HG03280 (cell line): Measurements from ENCODE around the gene PLOD1.
A peak's percentile ranks its signal among the peaks of the same experiment; 100 is the strongest.
"Not testable (repeated sequence)": the region's sequence is repeated elsewhere in the genome, so short reads cannot be mapped to it uniquely, and the experiment has no call there.

Experiments used
- ATAC-seq: cut with Tn5 transposase; IDR thresholded peaks from one replicate; pipeline ENCODE4 v1.9.1; 2021; ENCODE audit warnings: mild to moderate bottlenecking, moderate library complexity; ENCODE audit not compliant: unreplicated experiment

The PLOD1 gene

DNA sequence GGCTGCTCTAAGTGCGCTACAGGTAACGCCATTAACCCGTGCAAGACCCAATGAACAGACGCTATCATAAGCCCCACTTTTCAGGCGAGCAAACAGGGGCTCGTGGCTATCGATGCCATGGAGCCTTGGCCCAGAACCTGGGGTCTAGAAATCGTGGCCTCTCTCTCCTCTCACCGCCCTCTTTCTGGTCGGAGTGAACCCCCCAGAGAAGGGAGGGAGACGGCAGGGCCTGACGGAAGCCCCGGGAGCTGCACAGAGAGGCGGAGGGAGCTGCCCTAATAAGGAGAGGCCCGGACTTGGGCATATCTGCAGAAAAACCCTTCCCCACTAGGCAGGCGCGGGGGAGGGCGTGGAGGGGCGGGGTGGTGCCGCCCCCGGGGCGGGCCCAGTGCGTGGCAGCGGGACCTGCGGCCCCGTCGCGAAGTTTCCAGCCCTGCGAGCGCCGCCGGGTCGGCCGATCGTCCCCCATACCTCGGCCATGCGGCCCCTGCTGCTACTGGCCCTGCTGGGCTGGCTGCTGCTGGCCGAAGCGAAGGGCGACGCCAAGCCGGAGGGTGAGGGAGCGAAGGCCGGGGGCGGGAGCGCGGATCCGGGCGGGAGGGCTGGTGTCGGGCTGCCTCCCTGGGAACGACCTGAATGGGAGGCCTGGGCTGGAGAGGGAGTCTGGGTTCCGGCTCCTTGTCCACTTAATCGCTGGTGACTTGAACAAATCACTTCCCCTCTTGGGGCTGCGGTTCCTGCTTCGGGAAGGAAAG lies at the start of gene PLOD1:
Gene PLOD1 (plus strand): TSS at position 416 of the 755 bp plus-strand sequence. CDS start 63 bp downstream, at position 479.
- ATAC-seq, result peak; percentile 88

GRCh38 chr1:11885916-11886315 lies 48.6 kb upstream of the PLOD1 start:
- no peak for ATAC-seq

DNA sequence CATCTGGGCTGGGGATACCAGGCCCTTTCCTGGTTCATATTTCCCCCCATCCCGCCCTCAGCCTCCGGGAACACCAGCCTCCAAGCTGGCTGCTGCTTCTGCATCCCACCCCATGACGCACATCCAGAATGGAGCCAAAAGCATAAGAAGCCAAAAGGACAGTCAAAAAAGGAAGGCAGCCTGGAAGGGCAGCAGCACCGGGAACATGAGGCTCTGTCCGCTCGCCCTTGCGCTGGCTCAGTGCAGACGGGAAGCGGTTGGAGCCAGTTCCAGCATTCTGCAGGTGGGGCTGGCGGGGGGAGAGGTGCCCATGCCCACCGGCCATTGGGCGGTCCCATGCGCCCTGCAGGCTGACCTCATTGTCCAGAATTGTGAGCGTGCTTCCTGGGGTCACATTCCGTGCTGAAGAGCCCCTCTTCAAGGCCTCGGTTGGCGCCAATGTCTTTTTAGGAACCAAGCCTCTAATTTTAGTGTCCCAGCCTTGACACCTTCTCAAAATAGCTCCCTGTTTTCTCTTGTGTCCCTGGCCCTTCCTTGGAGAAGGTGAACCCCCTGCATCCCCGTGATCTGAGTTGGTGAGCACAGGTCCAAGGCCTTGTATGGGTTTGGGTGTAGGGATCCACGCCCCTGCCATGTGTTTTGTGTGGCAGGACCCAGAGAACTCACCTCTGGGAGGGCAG lies 47.4 kb upstream of the PLOD1 start:
- no peak for ATAC-seq

- ATAC-seq, result no peak
Observed at GRCh38 chr1:11887666-11888007, 46.9 kb upstream of the PLOD1 start.

DNA sequence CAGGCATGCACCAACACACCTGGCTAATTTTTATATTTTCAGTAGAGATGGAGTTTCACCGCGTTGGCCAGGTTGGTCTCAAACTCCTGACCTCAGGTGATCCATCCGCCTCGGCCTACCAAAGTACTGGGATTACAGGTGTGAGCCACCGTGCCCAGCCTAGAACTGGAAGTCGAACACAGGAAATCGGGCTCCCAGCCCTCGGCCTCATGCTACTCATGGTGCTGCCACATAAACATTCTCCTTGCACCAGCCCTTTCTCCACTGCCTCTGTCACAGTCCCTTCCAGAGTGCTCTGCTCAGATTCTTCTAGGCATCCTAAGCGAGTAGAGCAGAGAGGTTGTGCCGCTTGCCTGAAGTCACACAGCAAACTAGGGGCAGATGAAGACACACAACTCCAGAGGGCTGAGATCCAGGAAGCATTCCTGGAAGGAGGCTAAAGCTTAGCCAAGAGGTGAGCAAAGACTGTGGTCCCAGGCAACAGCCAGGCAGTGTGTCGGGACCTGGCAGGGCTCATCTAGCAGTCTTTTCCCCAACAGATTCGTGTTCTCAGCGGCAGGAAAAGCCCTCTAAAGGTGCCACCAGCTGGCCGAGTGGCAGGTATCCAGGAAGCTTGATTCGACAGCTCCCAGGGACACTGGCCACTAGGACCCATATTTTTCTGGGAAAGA lies 46.2 kb upstream of the PLOD1 start:
- no peak for ATAC-seq

DNA sequence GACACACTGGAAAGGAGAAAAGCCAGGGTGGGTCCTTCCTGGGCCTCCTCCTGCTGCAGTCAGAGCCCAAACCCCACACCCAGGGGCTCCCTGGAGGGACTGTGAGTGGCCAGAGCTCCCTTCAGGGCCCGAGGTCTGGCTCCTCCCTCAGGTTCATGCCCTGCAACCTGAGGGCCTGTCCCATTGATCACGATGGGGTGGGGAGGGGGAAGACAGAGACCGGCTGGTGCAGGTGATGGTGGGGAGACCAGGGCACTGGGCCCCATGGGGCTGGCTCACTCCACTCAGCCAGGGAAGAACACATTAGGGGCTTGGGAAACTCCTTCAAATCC lies 45.7 kb upstream of the PLOD1 start:
- no peak for ATAC-seq

- ATAC-seq, result no peak
Observed at GRCh38 chr1:11891433-11892186, 42.9 kb upstream of the PLOD1 start.

- ATAC-seq, result peak; percentile 62
Observed at GRCh38 chr1:11893907-11894251, 40.6 kb upstream of the PLOD1 start.

DNA sequence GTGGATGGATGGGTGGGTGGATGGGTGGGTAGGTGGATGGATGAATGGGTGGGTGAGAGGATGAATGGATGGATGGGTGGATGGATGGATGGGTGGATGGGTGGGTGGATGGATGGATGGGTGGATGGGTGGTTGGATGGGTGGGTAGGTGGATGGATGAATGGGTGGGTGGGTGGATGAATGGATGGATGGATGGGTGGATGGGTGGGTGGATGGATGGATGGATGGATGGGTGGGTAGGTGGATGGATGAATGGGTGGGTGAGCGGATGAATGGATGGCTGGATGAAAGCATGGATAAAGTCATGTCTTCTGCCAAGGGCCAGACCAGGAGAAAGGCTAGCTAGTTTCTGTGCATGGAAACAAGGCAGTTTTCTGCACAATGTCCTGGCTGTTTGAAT lies 40.0 kb upstream of the PLOD1 start:
- not testable (repeated sequence) for ATAC-seq

DNA sequence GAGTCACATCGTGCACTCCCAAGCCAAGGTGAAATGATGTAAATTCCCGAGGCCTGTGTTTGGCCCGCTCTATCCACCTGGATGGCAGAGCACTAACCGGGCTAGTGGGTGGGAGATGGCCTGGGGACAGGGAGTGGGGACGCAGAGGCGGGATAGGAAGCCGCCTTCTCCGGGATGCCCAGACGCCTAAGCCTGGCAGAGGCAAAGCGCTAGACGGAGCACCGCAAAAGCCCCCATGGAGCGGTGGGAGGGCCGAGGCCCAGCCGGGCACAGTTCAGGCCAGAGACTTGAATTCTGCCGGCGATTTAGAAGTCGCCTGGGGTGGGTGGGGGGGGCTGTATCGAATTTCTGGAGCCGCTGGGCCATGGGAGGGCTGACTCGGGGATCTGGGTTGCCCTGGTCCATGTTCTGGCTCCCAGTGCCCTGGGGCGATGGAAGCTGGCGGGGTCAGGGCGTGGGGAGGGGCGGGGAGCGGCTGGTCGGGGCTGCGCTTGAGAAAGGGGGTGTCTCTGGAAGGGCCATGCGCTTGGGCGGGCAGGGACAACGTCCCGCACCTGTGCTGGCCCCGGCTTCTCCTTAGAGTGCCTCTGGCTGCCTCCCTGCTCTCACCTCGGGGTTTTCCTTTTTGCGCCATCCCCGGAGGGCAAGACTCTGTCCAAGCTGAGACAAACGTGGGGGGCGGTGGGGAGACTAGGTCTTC lies 36.3 kb upstream of the PLOD1 start:
- ATAC-seq, result no peak

DNA sequence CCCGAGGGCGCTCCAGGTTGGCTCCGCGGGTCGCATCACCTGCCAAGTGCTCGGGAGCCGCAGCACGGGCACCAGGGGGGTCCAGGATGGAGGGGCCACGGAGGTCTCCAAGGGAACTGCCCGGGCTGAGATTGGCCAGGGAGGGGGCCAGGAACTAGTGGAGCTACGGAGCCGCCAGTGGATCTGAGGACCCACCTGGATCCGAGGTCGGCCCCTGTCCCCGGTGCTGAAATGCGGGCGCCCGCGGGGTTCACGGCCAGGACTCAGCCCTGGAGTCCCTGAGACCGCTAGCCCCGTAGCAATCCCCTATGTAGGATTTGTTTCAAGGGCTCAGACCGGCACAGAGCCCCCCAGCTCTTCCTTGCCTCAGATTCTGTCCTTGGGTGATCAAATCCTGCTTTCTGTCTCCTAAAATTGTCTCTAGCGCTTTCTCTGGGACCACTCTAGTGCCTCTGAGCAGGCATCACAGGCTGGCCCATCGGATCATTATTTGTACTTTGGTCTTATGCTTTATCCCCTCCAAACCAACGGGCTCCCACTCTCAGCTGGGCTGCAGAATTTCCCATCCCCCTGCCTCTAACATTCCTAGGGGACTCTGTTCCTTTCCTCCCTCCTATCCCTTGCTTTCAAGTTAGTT lies 35.6 kb upstream of the PLOD1 start:
- no peak for ATAC-seq

DNA sequence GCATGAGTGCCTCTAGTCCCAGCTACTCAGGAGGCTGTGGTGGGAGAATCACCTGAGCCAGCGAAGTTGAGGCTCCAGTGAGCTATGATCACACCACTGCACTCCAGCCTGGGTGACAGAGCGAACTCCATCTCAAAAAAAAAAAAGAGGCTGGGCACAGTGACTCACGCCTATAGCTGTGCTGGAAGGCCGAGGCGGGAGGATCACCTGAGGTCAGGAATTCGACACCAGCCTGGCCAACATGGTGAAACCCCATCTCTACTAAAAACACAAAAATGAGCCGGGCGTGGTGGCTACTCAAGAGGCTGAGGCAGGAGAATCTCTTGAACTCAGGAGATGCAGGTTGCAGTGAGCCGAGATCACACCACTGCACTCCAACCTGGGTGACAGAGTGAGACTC lies 33.1 kb upstream of the PLOD1 start:
- not testable (repeated sequence) for ATAC-seq

DNA sequence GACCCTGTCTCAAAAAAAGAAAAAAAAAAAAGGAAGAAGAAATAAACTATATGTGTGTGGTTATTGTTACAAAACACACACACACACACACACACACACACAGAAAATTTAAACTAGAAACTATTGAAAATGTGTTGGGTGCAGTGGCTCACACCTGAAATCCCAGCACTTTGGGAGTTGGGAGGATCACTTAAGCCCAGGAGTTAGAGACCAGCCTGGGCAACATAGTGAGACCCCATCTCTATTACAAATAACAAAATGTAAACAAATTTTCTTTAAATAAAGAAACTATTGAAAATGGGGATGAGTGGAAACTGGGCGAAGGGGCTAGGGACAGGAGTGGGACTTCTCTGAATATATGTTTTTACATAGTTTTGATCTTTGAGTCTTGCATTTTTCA lies 31.3 kb upstream of the PLOD1 start:
- ATAC-seq, result no peak

GRCh38 chr1:11904156-11904555 lies 30.4 kb upstream of the PLOD1 start:
- ATAC-seq, result not testable (repeated sequence)

DNA sequence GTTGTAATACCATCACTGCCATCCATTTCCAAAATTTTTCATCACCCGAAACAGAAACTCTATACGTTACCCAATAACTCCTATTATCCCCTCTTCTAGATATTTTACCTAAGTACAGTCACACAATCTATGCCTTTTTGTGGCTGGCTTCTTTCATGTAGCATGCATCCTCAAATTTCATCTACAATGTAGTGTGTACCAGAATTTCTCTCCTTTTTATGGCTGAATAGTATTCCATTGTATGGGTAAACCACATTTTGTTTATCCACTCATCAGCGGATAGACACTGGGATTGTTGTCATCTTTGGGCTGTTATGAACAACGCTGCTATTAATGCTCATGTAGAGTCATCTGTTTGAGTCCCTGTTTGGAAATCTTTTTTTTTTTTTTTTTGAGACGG lies 29.5 kb upstream of the PLOD1 start:
- no peak for ATAC-seq

GRCh38 chr1:11906870-11907269 lies 27.6 kb upstream of the PLOD1 start:
- no peak for ATAC-seq

- peak; percentile 49 for ATAC-seq
Observed at GRCh38 chr1:11907275-11908094, 27.0 kb upstream of the PLOD1 start.

DNA sequence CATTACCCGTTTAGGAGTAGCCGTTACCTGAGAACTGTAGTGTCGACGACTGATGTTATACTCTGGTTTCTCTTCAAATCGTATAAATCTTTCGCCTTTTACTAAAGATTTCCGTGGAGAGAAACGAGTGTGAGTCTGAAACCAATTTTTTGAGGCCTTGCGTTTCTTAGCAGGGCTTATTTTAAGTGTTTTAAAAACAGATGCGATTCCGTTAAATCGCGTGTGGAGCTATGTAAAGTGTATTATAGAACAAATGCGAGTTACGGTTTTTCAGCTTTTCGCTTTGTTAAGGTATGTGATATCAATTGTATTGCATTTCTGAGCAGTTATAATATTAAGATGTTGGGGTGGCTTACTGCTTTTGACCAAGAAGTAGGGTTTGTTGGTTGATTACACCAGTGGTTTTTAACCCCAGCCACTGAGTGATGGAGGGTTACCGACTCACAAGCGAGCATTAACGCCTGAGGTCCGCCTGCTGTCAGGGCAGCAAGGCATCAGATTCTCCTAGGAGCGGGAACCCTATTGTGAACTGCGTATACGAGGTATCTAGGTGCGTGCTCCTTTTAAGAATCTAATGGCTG lies 26.3 kb upstream of the PLOD1 start:
- peak; percentile 46 for ATAC-seq

DNA sequence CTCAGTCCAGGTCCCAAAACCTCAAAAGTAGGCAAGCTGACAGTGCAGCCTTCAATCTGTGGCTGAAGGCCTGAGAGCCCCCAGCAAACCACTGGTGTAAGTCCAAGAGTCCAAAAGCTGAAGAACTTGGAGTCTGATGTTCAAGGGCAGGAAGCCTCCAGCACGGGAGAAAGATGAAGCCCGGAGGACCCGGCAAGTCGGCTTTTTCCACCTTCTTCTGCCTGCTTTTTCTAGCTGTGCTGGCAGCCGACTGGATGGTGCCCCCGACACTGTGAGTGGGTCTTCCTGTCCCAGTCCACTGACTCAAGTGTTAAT lies 23.6 kb upstream of the PLOD1 start:
- not testable (repeated sequence) for ATAC-seq
